Measurements from ENCODE around the gene APOF. TPM values are rescaled to one million over a fixed set of nuclear protein-coding genes. Genes with fewer than 3 reads are reported as not detected.

The APOF gene
- total and polyA plus RNA-seq, 2 of the 13 experiments (the other 11 are each of a cell fraction or from before 2014, with no cell fraction given) = 3.3 to 23.9 TPM

DNA sequence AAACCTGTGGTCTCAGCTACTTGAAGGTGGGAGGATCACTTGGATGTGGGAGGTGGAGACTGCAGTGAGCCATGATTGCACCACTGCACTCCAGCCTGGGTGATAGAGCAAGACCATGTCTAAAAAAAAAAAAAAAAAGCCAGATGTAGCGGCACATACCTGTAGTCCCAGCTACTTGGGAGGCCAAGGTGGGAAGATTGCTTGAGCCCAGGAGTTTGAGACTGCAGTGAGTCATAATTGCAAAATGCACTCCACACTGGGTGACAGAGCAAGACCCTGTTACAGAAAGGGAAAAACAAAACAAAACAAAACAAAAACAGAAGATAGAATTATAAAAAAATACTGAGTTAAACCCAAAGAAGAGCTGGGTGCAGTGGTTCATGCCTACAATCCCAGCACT, 29.1 kb upstream of the APOF start:
- Histone ChIP-seq H3K4me2 (ENCODE audit: low read depth, low read length) (no peak overlapping the region), H3K4me3 (replicated peaks in 1 of 3; ENCODE audit: insufficient read depth in 1 of 3, low read depth in 2 of 3, low read length in 3 of 3) (no peak overlapping the region), H2AFZ (ENCODE audit: low read length) (no peak overlapping the region), H3K9me3 (ENCODE audit: low read length) (no peaks in the 10 kb centered on the region), H3K9ac (ENCODE audit: insufficient read depth, low read depth, low read length) (no peak overlapping the region), H3K4me1 (ENCODE audit: insufficient read depth, low read length) (peaks cover 28% of the 10 kb centered on the region), H3K27ac (ENCODE audit: extremely low read length, insufficient read depth, low read length) (no peak overlapping the region), H3K79me2 (ENCODE audit: insufficient read depth, low read length) (no peaks in the 10 kb centered on the region), H4K20me1 (ENCODE audit: insufficient read depth, low read length) (no peaks in the 10 kb centered on the region), H3K27me3 (ENCODE audit: control insufficient read depth in 1 of 2, insufficient read depth in 2 of 2, low read length in 2 of 2) (no peaks in the 10 kb centered on the region), H3K36me3 (replicated peaks in 1 of 2; ENCODE audit: control insufficient read depth in 1 of 2, insufficient read depth in 2 of 2, low read length in 2 of 2) (no peaks in the 10 kb centered on the region)
- ATAC-seq (no peak), FAIRE-seq (no peak), DNase-seq (ENCODE audit: low spot score) (no peak)
- in situ Hi-C loops (cut with HindIII; ENCODE audit: extremely low pct_ligation_motif_present, low pct_unique_long_range_greater_than_20kb) = no loop called here
- 0% methylated on average over 1 of the region's 1 CpG for WGBS (ENCODE audit: low lambda C conversion rate)
- TF ChIP-seq TCF12 (IDR thresholded peaks at IDR 0.05) = no peak
- no peak for TF ChIP-seq TCF12 (CRISPR knock-in tag; IDR thresholded peaks at IDR 0.05)
- no peak for TF ChIP-seq ZNF224 (CRISPR knock-in tag; IDR thresholded peaks at IDR 0.05)
- TF ChIP-seq GFI1 (CRISPR knock-in tag; IDR thresholded peaks at IDR 0.05; ENCODE audit: borderline replicate concordance) = no peak
- TF ChIP-seq ZNF687 (CRISPR knock-in tag; IDR thresholded peaks at IDR 0.05) = no peak
- TF ChIP-seq ZBTB4 (CRISPR knock-in tag; IDR thresholded peaks at IDR 0.05; ENCODE audit: borderline replicate concordance) = no peak
- no peak for TF ChIP-seq BHLHE40 (IDR thresholded peaks at IDR 0.05; ENCODE audit: low read length)
- TF ChIP-seq CBX5 (CRISPR knock-in tag; IDR thresholded peaks at IDR 0.05; ENCODE audit: borderline replicate concordance) = no peak
- no peak for TF ChIP-seq IKZF5 (CRISPR knock-in tag; IDR thresholded peaks at IDR 0.05)
- TF ChIP-seq ELF4 (CRISPR knock-in tag; IDR thresholded peaks at IDR 0.05; ENCODE audit: borderline replicate concordance) = no peak
- no peak for TF ChIP-seq ZNF33B (CRISPR knock-in tag; IDR thresholded peaks at IDR 0.05)
- no TSS peak for BruUV-seq (replicated peaks)
- ChIA-PET POLR2A (interaction anchor here (1.3 kb wide), 1 partner anchor 50 kb away, joined by 3 read pairs; no protein-coding TSS in a partner anchor), CTCF (ENCODE audit: low intra/inter-chr PET ratio, low total read pairs) (no interaction called here)
- intact Hi-C loops (cut with micrococcal nuclease; ENCODE audit: unreplicated experiment) = no loop called here
